IMR-90 (cell line): ENCODE data around the gene HIVEP3. TPM values are rescaled to one million over a fixed set of nuclear protein-coding genes. Genes with fewer than 3 reads are reported as not detected.

Source experiments
- RFX5 ChIP-seq: IDR thresholded peaks from 2 replicates; pipeline ENCODE4 v1.8.0; 2012; ENCODE audit warnings: low read depth, mild to moderate bottlenecking, low read length, moderate library complexity
- microRNA-seq, 2 experiments: library from miRNA; stranded (forward) in 1 of 2; unstranded in 1 of 2; fragments of 10-50 nt in 1 of 2; fragments of <30 nt in 1 of 2; gene quantifications in 1 of 2; microRNA quantifications in 1 of 2; one replicate each; pipeline versions ENCODE3 to v1.1.0; 2013 to 2020; ENCODE audit not compliant: insufficient read depth in 1 of 2, insufficient read length in 1 of 2, unreplicated experiment in 1 of 2
- polyA plus RNA-seq, 3 experiments: library from polyadenylated mRNA; depleted of rRNA; stranded (reverse); fragments of >200 nt; gene quantifications; 2 replicates each; pipeline ENCODE4 v1.2.3, GENCODE V29; 2012; ENCODE audit warnings: low replicate concordance in 1 of 3
- small RNA-seq, 5 experiments: library from RNA; depleted of rRNA; stranded (forward); fragments of <200 nt; gene quantifications; one replicate each; pipeline ENCODE3, GENCODE V24; 2012
- total RNA-seq: library from RNA; depleted of rRNA; stranded (reverse); fragments of >200 nt; gene quantifications from 2 replicates; pipeline ENCODE4 v1.2.3, GENCODE V29; 2012; rRNA removed

Gene HIVEP3
- total and polyA plus RNA-seq, 2 of the 4 experiments (the other 2 are of a cell fraction), result 1.4 to 4.0 TPM

- TF ChIP-seq RFX5, result no peak
Observed at GRCh38 chr1:41456847-41457540, 461.7 kb downstream of the HIVEP3 start (continued).

Small RNA genes within 50 kb of the gene (microRNA-seq; reads per million reads assigned to microRNA genes)
- gene RNA5SP45 (ENCODE audit: insufficient read depth, insufficient read length), result not detected

Small RNA genes within 50 kb of the gene (small RNA-seq; reads per million reads assigned to genes)
- 0 to 0.65 (median 0) reads per million in 5 experiments for gene RNA5SP45

Other genes with a start within 250 kb of the HIVEP3 start
- gene GUCA2B, start 234.5 kb upstream of the HIVEP3 start, total RNA-seq, result not detected in 2 replicates
- not detected in 2 replicates for gene GUCA2B, start 234.5 kb upstream of the HIVEP3 start, polyA plus RNA-seq (2012; rRNA removed)
- not detected in 2 replicates for gene GUCA2A, start 245.8 kb upstream of the HIVEP3 start, total RNA-seq
- not detected in 2 replicates for gene GUCA2A, start 245.8 kb upstream of the HIVEP3 start, polyA plus RNA-seq (2012; rRNA removed)